Retina (tissue), 1 donor: ENCODE results near the gene VPS50.
"Not testable (repeated sequence)": the region's sequence is repeated elsewhere in the genome, so short reads cannot be mapped to it uniquely, and the experiment has no call there.

ENCODE experiments used
- DNase-seq: peaks from one replicate; pipeline ENCODE4 v3.0.0-alpha.2; 2016

The VPS50 gene

GRCh38 chr7:93337052-93337451 lies 104.9 kb downstream of the VPS50 start:
- no peak for DNase-seq

- not testable (repeated sequence) for DNase-seq
These were observed 110.0 kb downstream of the VPS50 start for GRCh38 chr7:93342178-93342577.

GRCh38 chr7:93350338-93350737 lies 118.2 kb downstream of the VPS50 start:
- DNase-seq, result no peak

- DNase-seq, result no peak
These were observed 120.7 kb downstream of the VPS50 start for GRCh38 chr7:93352881-93353280.

GRCh38 chr7:93354815-93355214 lies 122.6 kb downstream of the VPS50 start:
- DNase-seq, result no peak

GRCh38 chr7:93359520-93360198 lies 127.5 kb downstream of the VPS50 start:
- DNase-seq, result no peak

- no peak for DNase-seq
These were observed 129.7 kb downstream of the VPS50 start for GRCh38 chr7:93361853-93362252.

- no peak for DNase-seq
These were observed 132.6 kb downstream of the VPS50 start for GRCh38 chr7:93364806-93365205.

GRCh38 chr7:93365341-93365740 lies 133.2 kb downstream of the VPS50 start:
- DNase-seq, result no peak

GRCh38 chr7:93366816-93367215 lies 134.7 kb downstream of the VPS50 start:
- no peak for DNase-seq

GRCh38 chr7:93367254-93367653 lies 135.1 kb downstream of the VPS50 start:
- no peak for DNase-seq

GRCh38 chr7:93370937-93371336 lies 138.8 kb downstream of the VPS50 start:
- DNase-seq, result not testable (repeated sequence)

- DNase-seq, result no peak
These were observed 141.4 kb downstream of the VPS50 start for GRCh38 chr7:93373537-93373936.

- DNase-seq, result no peak
These were observed 142.3 kb downstream of the VPS50 start for GRCh38 chr7:93374345-93374940.

- no peak for DNase-seq
These were observed 143.4 kb downstream of the VPS50 start for GRCh38 chr7:93375603-93376002.

GRCh38 chr7:93378131-93378760 lies 146.1 kb downstream of the VPS50 start:
- DNase-seq, result no peak

- no peak for DNase-seq
These were observed 150.2 kb downstream of the VPS50 start for GRCh38 chr7:93382362-93382761.

GRCh38 chr7:93390660-93391059 lies 158.5 kb downstream of the VPS50 start:
- no peak for DNase-seq

GRCh38 chr7:93392984-93393383 lies 160.8 kb downstream of the VPS50 start:
- no peak for DNase-seq

- no peak for DNase-seq
These were observed 167.5 kb downstream of the VPS50 start for GRCh38 chr7:93399642-93400041.

- no peak for DNase-seq
These were observed 170.8 kb downstream of the VPS50 start for GRCh38 chr7:93402944-93403343.

- DNase-seq, result no peak
These were observed 175.1 kb downstream of the VPS50 start for GRCh38 chr7:93407239-93407638.

- DNase-seq, result no peak
These were observed 177.2 kb downstream of the VPS50 start for GRCh38 chr7:93409324-93409723.
